Type B pancreatic cell (in vitro differentiated cells): ENCODE results near the gene SERPINB1. TPM values are rescaled to one million over a fixed set of nuclear protein-coding genes. Genes with fewer than 3 reads are reported as not detected.
A peak's percentile ranks its signal among the peaks of the same experiment; 100 is the strongest.

ENCODE experiments used
- DNase-seq: peaks from one replicate; pipeline ENCODE4 v3.0.0; 2021; ENCODE audit warnings: mixed read lengths; ENCODE audit not compliant: unreplicated experiment; ENCODE audit errors: extremely low spot score
- H3K27ac Mint-ChIP-seq: 2 replicates; pipeline ENCODE4 v1.8.0; 2021; ENCODE audit warnings: mild to moderate bottlenecking, mixed read lengths
- H3K27me3 Mint-ChIP-seq: 2 replicates; pipeline ENCODE4 v1.8.0; 2021; ENCODE audit warnings: mixed read lengths
- H3K36me3 Mint-ChIP-seq: 2 replicates; pipeline ENCODE4 v1.8.0; 2021; ENCODE audit warnings: mixed read lengths
- H3K4me1 Mint-ChIP-seq: one replicate; pipeline ENCODE4 v1.8.0; 2021; ENCODE audit warnings: mixed read lengths; ENCODE audit not compliant: unreplicated experiment
- H3K4me3 Mint-ChIP-seq: 2 replicates; pipeline ENCODE4 v1.8.0; 2021; ENCODE audit warnings: mild to moderate bottlenecking, mixed read lengths
- H3K9me3 Mint-ChIP-seq: 2 replicates; pipeline ENCODE4 v1.8.0; 2021; ENCODE audit warnings: mixed read lengths
- CTCF ChIP-seq: fragments of 200-600 bp; sonication (generic); conservative IDR thresholded peaks from 2 replicates; pipeline ENCODE4 v1.5.0; 2021; ENCODE audit warnings: antibody characterized with exemption, mild to moderate bottlenecking
- total RNA-seq: library from RNA; stranded (reverse); gene quantifications from 2 replicates; pipeline ENCODE4 v1.2.1, GENCODE V29; 2021; ENCODE audit warnings: low replicate concordance

Gene SERPINB1
- total RNA-seq, 1 donor from 2014 or later = 31.2 TPM

DNA sequence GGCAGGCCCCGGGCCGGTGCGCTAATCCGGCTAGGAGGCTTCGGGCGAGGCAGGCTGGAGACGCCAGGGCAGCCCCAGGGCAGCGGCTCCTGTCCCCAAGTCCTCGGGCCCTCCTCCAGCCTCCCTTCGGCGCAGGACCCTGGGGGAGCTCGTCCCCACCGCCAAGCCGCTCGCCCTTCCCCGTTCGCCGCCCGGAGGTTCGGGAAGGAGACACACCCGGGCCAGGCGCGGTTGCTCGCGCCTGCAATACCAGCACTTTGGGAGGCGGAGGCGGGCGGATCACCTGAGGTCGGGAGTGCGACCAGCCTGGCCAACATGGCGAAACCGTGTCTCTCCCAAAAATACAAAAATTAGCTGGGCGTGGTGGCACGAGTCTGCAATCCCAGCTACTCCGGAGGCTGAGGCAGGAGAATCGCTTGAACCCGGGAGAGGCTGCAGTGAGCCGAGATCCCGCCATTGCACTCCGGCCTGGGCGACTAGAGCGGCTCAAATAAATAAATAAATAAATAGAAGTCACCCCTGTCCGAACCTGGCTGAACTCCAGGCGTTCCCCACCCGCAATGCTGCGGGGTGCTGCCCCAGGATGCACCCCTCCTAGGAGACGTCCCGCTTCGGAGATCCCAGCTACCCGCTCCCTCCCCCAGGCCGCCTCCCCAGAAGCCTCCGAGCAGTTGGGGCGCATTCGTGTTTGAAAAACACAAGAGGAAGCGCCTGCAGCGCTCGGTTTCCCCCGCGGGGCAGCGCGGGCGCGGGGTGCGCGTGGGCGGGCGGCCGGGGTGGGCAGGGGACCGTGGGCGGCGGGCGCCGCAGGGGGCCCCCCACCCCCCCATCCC lies 33.9 kb upstream of the SERPINB1 start:
- no peak for DNase-seq
- peak; percentile 35 for TF ChIP-seq CTCF
- Mint-ChIP-seq H3K27ac (peak overlapping the region; percentile 69), H3K36me3 (no peaks in the 10 kb centered on the region), H3K9me3 (peaks cover 7% of the 10 kb centered on the region), H3K27me3 (peaks cover 31% of the 10 kb centered on the region), H3K4me3 (peak overlapping the region; percentile 87), H3K4me1 (peaks cover 21% of the 10 kb centered on the region)

- no peak for TF ChIP-seq CTCF
- H3K4me1 Mint-ChIP-seq = peaks cover 21% of the 10 kb centered on the region
- no peaks in the 10 kb centered on the region for H3K36me3 Mint-ChIP-seq
- no peak overlapping the region for H3K4me3 Mint-ChIP-seq
- peaks cover 28% of the 10 kb centered on the region for H3K27me3 Mint-ChIP-seq
- peak; percentile 24 for DNase-seq
- H3K9me3 Mint-ChIP-seq = peaks cover 7% of the 10 kb centered on the region
- no peak overlapping the region for H3K27ac Mint-ChIP-seq
These were observed 32.0 kb upstream of the SERPINB1 start for GRCh38 chr6:2873643-2874042.

DNA sequence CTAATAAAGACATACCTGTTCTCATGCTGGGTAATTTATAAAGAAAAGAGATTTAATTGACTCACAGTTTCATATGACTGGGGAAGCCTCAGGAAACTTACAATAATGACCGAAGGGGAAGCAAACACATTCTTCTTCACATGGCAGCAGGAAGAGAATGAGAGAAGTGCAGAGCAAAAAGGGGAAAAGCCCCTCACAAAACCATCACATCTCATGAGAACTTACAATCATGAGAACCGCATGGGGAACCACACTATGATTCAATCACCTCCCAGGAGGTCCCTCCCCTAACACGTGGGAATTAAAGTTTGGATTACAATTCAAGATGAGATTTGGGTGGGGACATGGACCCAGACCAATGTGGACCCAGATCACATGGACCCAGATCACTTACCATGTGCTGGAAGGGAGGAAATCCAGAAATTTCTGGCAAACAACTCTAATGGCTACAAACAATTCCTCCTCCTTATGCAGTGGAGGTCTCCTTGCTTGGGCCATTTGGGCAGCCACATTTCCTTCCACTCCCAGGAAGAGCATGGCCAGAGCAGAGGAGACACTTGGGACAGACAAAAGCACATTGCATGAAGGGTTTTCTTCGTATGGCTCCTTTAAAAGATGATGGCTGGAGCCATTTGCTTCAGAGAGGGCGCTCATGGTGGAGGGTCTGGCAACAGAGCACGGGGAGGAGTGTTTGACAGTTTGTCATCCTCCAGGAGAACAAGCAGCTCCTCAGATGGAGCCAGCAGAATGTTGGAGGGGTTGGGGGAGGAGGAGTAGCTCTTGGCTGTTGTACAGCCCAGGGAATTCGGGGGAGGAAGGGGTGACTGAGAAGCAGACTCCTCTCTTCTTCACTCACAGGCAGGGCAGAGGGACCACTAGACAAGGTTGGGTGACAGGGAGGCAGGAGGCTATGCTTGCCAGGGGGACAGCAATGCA lies 31.0 kb upstream of the SERPINB1 start:
- TF ChIP-seq CTCF = no peak
- H3K4me3 Mint-ChIP-seq = no peak overlapping the region
- no peak overlapping the region for H3K27ac Mint-ChIP-seq
- H3K9me3 Mint-ChIP-seq = peaks cover under 1% of the 10 kb centered on the region
- H3K36me3 Mint-ChIP-seq = no peaks in the 10 kb centered on the region
- peaks cover 22% of the 10 kb centered on the region for H3K27me3 Mint-ChIP-seq
- peak; percentile 43 for DNase-seq
- H3K4me1 Mint-ChIP-seq = peaks cover 14% of the 10 kb centered on the region

GRCh38 chr6:2871953-2872352 lies 30.3 kb upstream of the SERPINB1 start:
- no peaks in the 10 kb centered on the region for H3K9me3 Mint-ChIP-seq
- peaks cover 20% of the 10 kb centered on the region for H3K27me3 Mint-ChIP-seq
- H3K36me3 Mint-ChIP-seq = no peaks in the 10 kb centered on the region
- H3K4me1 Mint-ChIP-seq = peaks cover 9% of the 10 kb centered on the region
- TF ChIP-seq CTCF = no peak
- no peak overlapping the region for H3K27ac Mint-ChIP-seq
- no peak overlapping the region for H3K4me3 Mint-ChIP-seq
- no peak for DNase-seq

DNA sequence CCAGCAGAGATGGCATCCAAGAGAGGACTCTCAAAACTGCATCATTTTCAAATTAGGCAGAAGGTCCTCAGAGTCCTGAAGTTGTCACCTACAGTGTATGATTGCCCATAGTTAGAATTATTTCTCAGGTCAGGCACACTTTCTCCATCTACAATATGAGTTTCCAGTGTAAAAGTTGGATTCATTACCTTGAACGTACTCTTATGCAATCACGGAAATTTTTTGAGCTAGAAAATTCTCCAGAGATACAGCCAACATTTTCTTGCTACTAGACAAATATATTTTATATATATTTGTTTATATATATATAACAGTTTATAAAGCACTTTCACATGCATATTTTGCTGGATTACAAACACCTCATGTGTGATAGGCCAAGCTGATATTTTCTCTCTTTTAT lies 29.4 kb upstream of the SERPINB1 start:
- Mint-ChIP-seq H3K4me1 (peaks cover under 1% of the 10 kb centered on the region), H3K9me3 (no peaks in the 10 kb centered on the region), H3K27ac (no peak overlapping the region), H3K27me3 (peaks cover 16% of the 10 kb centered on the region), H3K4me3 (no peak overlapping the region), H3K36me3 (no peaks in the 10 kb centered on the region)
- no peak for TF ChIP-seq CTCF
- DNase-seq = no peak
